Activated CD4-positive, alpha-beta T cell treated with anti-CD3 and anti-CD28 coated beads, Interleukin-2, amount 10 ng/mL, durations not matched to agents 24 days and 14 days (primary cell): ENCODE results near the gene PDE10A. TPM values are rescaled to one million over a fixed set of nuclear protein-coding genes. Genes with fewer than 3 reads are reported as not detected.
"Not testable (repeated sequence)": the region's sequence is repeated elsewhere in the genome, so short reads cannot be mapped to it uniquely, and the experiment has no call there.

Experiments
- DNase-seq: peaks from one replicate; pipeline ENCODE4 v3.0.0; 2022
- H3K27ac Mint-ChIP-seq: one replicate; pipeline ENCODE4 v1.8.0; 2022; ENCODE audit warnings: mild to moderate bottlenecking, mixed read lengths
- H3K27me3 Mint-ChIP-seq: one replicate; pipeline ENCODE4 v1.8.0; 2022; ENCODE audit warnings: mixed read lengths
- H3K36me3 Mint-ChIP-seq: one replicate; pipeline ENCODE4 v1.8.0; 2022; ENCODE audit warnings: low read depth, mild to moderate bottlenecking, mixed read lengths
- H3K4me1 Mint-ChIP-seq: one replicate; pipeline ENCODE4 v1.8.0; 2021; ENCODE audit warnings: mixed read lengths
- H3K4me3 Mint-ChIP-seq: one replicate; pipeline ENCODE4 v1.8.0; 2022; ENCODE audit warnings: mild to moderate bottlenecking, moderate library complexity, mixed read lengths
- H3K9me3 Mint-ChIP-seq: one replicate; pipeline ENCODE4 v1.8.0; 2021; ENCODE audit warnings: mixed read lengths
- intact Hi-C: fragments of 100-400 bp; cut with micrococcal nuclease; formaldehyde crosslinking; loops from one replicate; pipeline ENCODE4 v1.15.1; 2023
- total RNA-seq: library from RNA; stranded (reverse); gene quantifications from 2 replicates; pipeline ENCODE4 v1.2.3, GENCODE V29; 2022

PDE10A gene
- total RNA-seq, 1 donor from 2014 or later: not detected

GRCh38 chr6:165592947-165593346 is 70.1 kb downstream of the PDE10A start:
- H3K4me3 Mint-ChIP-seq, DNase-seq, H3K36me3 Mint-ChIP-seq, intact Hi-C loops, H3K4me1 Mint-ChIP-seq, H3K27ac Mint-ChIP-seq, H3K27me3 Mint-ChIP-seq, H3K9me3 Mint-ChIP-seq: not testable (repeated sequence)

- no peaks in the 10 kb centered on the region for H3K36me3 Mint-ChIP-seq
- H3K27me3 Mint-ChIP-seq: no peaks in the 10 kb centered on the region
- H3K9me3 Mint-ChIP-seq: no peaks in the 10 kb centered on the region
- no peak overlapping the region for H3K27ac Mint-ChIP-seq
- DNase-seq: no peak
- intact Hi-C loops: no loop called here
- no peak overlapping the region for H3K4me3 Mint-ChIP-seq
- H3K4me1 Mint-ChIP-seq: no peaks in the 10 kb centered on the region
Measured at GRCh38 chr6:165588515-165588914, 74.5 kb downstream of the PDE10A start.

GRCh38 chr6:165587206-165587605 is 75.8 kb downstream of the PDE10A start:
- intact Hi-C loops: no loop called here
- Mint-ChIP-seq H3K36me3 (no peaks in the 10 kb centered on the region), H3K4me3 (no peak overlapping the region), H3K27me3 (no peaks in the 10 kb centered on the region), H3K9me3 (no peaks in the 10 kb centered on the region), H3K27ac (no peak overlapping the region), H3K4me1 (no peaks in the 10 kb centered on the region)
- DNase-seq: no peak

- intact Hi-C loops: no loop called here
- Mint-ChIP-seq H3K27ac (no peak overlapping the region), H3K27me3 (no peaks in the 10 kb centered on the region), H3K4me3 (no peak overlapping the region), H3K36me3 (no peaks in the 10 kb centered on the region), H3K4me1 (no peaks in the 10 kb centered on the region), H3K9me3 (no peaks in the 10 kb centered on the region)
- DNase-seq: no peak
Measured at GRCh38 chr6:165586706-165587105, 76.3 kb downstream of the PDE10A start.

- intact Hi-C loops: no loop called here
- Mint-ChIP-seq H3K27ac (no peak overlapping the region), H3K27me3 (no peaks in the 10 kb centered on the region), H3K4me1 (no peaks in the 10 kb centered on the region), H3K4me3 (no peak overlapping the region), H3K9me3 (no peaks in the 10 kb centered on the region), H3K36me3 (no peaks in the 10 kb centered on the region)
- no peak for DNase-seq
Measured at GRCh38 chr6:165585060-165585459, 78.0 kb downstream of the PDE10A start.

- DNase-seq: no peak
- H3K36me3 Mint-ChIP-seq: no peaks in the 10 kb centered on the region
- H3K4me3 Mint-ChIP-seq: no peak overlapping the region
- intact Hi-C loops: no loop called here
- no peak overlapping the region for H3K27ac Mint-ChIP-seq
- H3K9me3 Mint-ChIP-seq: no peaks in the 10 kb centered on the region
- H3K4me1 Mint-ChIP-seq: no peaks in the 10 kb centered on the region
- no peaks in the 10 kb centered on the region for H3K27me3 Mint-ChIP-seq
Measured at GRCh38 chr6:165584541-165584940, 78.5 kb downstream of the PDE10A start.

- Mint-ChIP-seq H3K9me3 (no peaks in the 10 kb centered on the region), H3K4me3 (no peak overlapping the region), H3K36me3 (no peaks in the 10 kb centered on the region), H3K27me3 (no peaks in the 10 kb centered on the region), H3K27ac (no peak overlapping the region), H3K4me1 (no peaks in the 10 kb centered on the region)
- no peak for DNase-seq
- intact Hi-C loops: no loop called here
Measured at GRCh38 chr6:165581678-165582077, 81.4 kb downstream of the PDE10A start.

GRCh38 chr6:165580136-165580535 is 82.9 kb downstream of the PDE10A start:
- no peaks in the 10 kb centered on the region for H3K36me3 Mint-ChIP-seq
- H3K9me3 Mint-ChIP-seq: no peaks in the 10 kb centered on the region
- no peak for DNase-seq
- no peak overlapping the region for H3K27ac Mint-ChIP-seq
- H3K4me1 Mint-ChIP-seq: no peaks in the 10 kb centered on the region
- H3K4me3 Mint-ChIP-seq: no peak overlapping the region
- H3K27me3 Mint-ChIP-seq: no peaks in the 10 kb centered on the region
- intact Hi-C loops: no loop called here

- no peaks in the 10 kb centered on the region for H3K4me1 Mint-ChIP-seq
- H3K36me3 Mint-ChIP-seq: no peaks in the 10 kb centered on the region
- DNase-seq: no peak
- H3K4me3 Mint-ChIP-seq: no peak overlapping the region
- intact Hi-C loops: no loop called here
- no peaks in the 10 kb centered on the region for H3K27me3 Mint-ChIP-seq
- no peak overlapping the region for H3K27ac Mint-ChIP-seq
- no peaks in the 10 kb centered on the region for H3K9me3 Mint-ChIP-seq
Measured at GRCh38 chr6:165579151-165579550, 83.9 kb downstream of the PDE10A start.

GRCh38 chr6:165577556-165577955 is 85.5 kb downstream of the PDE10A start:
- Mint-ChIP-seq H3K9me3 (no peaks in the 10 kb centered on the region), H3K36me3 (no peaks in the 10 kb centered on the region), H3K27me3 (no peaks in the 10 kb centered on the region), H3K4me3 (no peak overlapping the region), H3K27ac (no peak overlapping the region), H3K4me1 (no peaks in the 10 kb centered on the region)
- intact Hi-C loops: no loop called here
- DNase-seq: no peak

- no peak for DNase-seq
- Mint-ChIP-seq H3K36me3 (no peaks in the 10 kb centered on the region), H3K4me1 (no peaks in the 10 kb centered on the region), H3K27ac (no peak overlapping the region), H3K9me3 (no peaks in the 10 kb centered on the region), H3K4me3 (no peak overlapping the region), H3K27me3 (no peaks in the 10 kb centered on the region)
- intact Hi-C loops: no loop called here
Measured at GRCh38 chr6:165575158-165575549, 87.9 kb downstream of the PDE10A start.

GRCh38 chr6:165574220-165575157 is 88.6 kb downstream of the PDE10A start:
- intact Hi-C loops: no loop called here
- Mint-ChIP-seq H3K4me3 (no peak overlapping the region), H3K27me3 (no peaks in the 10 kb centered on the region), H3K4me1 (no peaks in the 10 kb centered on the region), H3K27ac (no peak overlapping the region), H3K9me3 (no peaks in the 10 kb centered on the region), H3K36me3 (no peaks in the 10 kb centered on the region)
- DNase-seq: no peak

- H3K27ac Mint-ChIP-seq: no peak overlapping the region
- no peaks in the 10 kb centered on the region for H3K9me3 Mint-ChIP-seq
- no peak overlapping the region for H3K4me3 Mint-ChIP-seq
- no peaks in the 10 kb centered on the region for H3K36me3 Mint-ChIP-seq
- H3K4me1 Mint-ChIP-seq: no peaks in the 10 kb centered on the region
- no peaks in the 10 kb centered on the region for H3K27me3 Mint-ChIP-seq
- no peak for DNase-seq
- intact Hi-C loops: no loop called here
Measured at GRCh38 chr6:165573671-165574070, 89.4 kb downstream of the PDE10A start.

- Mint-ChIP-seq H3K4me3 (no peak overlapping the region), H3K9me3 (no peaks in the 10 kb centered on the region), H3K27ac (no peak overlapping the region), H3K4me1 (no peaks in the 10 kb centered on the region), H3K36me3 (no peaks in the 10 kb centered on the region), H3K27me3 (no peaks in the 10 kb centered on the region)
- intact Hi-C loops: no loop called here
- no peak for DNase-seq
Measured at GRCh38 chr6:165571721-165572132, 91.3 kb downstream of the PDE10A start.
